SK-N-SH (cell line): ENCODE results near the gene SLC26A1. TPM values are rescaled to one million over a fixed set of nuclear protein-coding genes. Genes with fewer than 3 reads are reported as not detected.

Experiments
- CTCF ChIA-PET: fragments of 300-600, 350-600 bp; formaldehyde crosslinking; extraction: SDS; loops from one replicate; lab custom pipeline; 2021; lab: Yijun Ruan, JAX
- POLR2A ChIA-PET: fragments of 350-600 bp; sonication (Branson Sonifier 250); formaldehyde crosslinking; extraction: SDS; loops from one replicate; lab custom pipeline; 2020; ENCODE audit warnings: antibody characterized with exemption, inconsistent platforms; lab: Yijun Ruan, JAX
- DNase-seq: peaks from one replicate; pipeline ENCODE4 v3.0.0; 2012
- H2AFZ ChIP-seq: fragments of 200-600 bp; sonication (generic); 2 replicates; pipeline ENCODE4 v1.8.1; 2016; ENCODE audit warnings: antibody characterized with exemption, mild to moderate bottlenecking, low read depth
- H3F3A ChIP-seq: fragments of 200-600 bp; sonication (generic); replicated peaks from 2 replicates; pipeline ENCODE3; 2016; ENCODE audit warnings: antibody characterized with exemption, mild to moderate bottlenecking; ENCODE audit not compliant: insufficient read depth
- H3K27ac ChIP-seq, 2 experiments: fragments of 200-500 bp in 1 of 2; fragments of 200-600 bp in 1 of 2; sonication (Bioruptor generic) in 1 of 2; sonication (generic), shearing (Covaris generic) in 1 of 2; 2 replicates each; pipeline versions ENCODE4 v1.5.1 to v1.6.1; 2014 to 2016; ENCODE audit warnings: low read depth in 2 of 2, inconsistent platforms in 1 of 2, low read length in 1 of 2, mild to moderate bottlenecking in 1 of 2, mixed read lengths in 1 of 2
- H3K27me3 ChIP-seq: fragments of 200-600 bp; sonication (generic), shearing (Covaris generic); 2 replicates; pipeline ENCODE4 v1.6.1; 2016; ENCODE audit warnings: mixed run types; ENCODE audit not compliant: insufficient read depth
- H3K36me3 ChIP-seq, 2 experiments: fragments of 200-500 bp in 1 of 2; fragments of 200-600 bp in 1 of 2; sonication (Bioruptor generic) in 1 of 2; sonication (generic) in 1 of 2; replicated peaks in 1 of 2; 2 replicates each; pipeline versions ENCODE3 to v1.5.1; 2014 to 2016; ENCODE audit warnings: low read length in 1 of 2, mild to moderate bottlenecking in 1 of 2; ENCODE audit not compliant: insufficient read depth in 2 of 2, control insufficient read depth in 1 of 2
- H3K4me1 ChIP-seq, 2 experiments: fragments of 200-500 bp in 1 of 2; fragments of 200-600 bp in 1 of 2; sonication (Bioruptor generic) in 1 of 2; sonication (generic), shearing (Covaris generic) in 1 of 2; 2 replicates each; pipeline versions ENCODE4 v1.5.1 to v1.6.1; 2014 to 2016; ENCODE audit warnings: low read depth in 1 of 2, low read length in 1 of 2, mixed run types in 1 of 2; ENCODE audit not compliant: insufficient read depth in 2 of 2, control insufficient read depth in 1 of 2
- H3K4me2 ChIP-seq: fragments of 200-600 bp; sonication (generic), shearing (Covaris generic); 2 replicates; pipeline ENCODE4 v1.6.1; 2017; ENCODE audit warnings: mixed run types
- H3K4me3 ChIP-seq, 2 experiments: fragments of 200-500 bp in 1 of 2; fragments of 200-600 bp in 1 of 2; sonication (Bioruptor generic) in 1 of 2; sonication (generic), shearing (Covaris generic) in 1 of 2; 2 replicates each; pipeline versions ENCODE4 v1.5.1 to v1.8.1; 2014 to 2016; ENCODE audit warnings: low read depth in 2 of 2, inconsistent platforms in 1 of 2, low read length in 1 of 2, mild to moderate bottlenecking in 1 of 2, mixed read lengths in 1 of 2, moderate library complexity in 1 of 2
- H3K79me2 ChIP-seq: fragments of 200-600 bp; sonication (generic); 2 replicates; pipeline ENCODE4 v1.8.1; 2017; ENCODE audit warnings: mild to moderate bottlenecking; ENCODE audit not compliant: insufficient read depth
- H3K9ac ChIP-seq: fragments of 200-600 bp; sonication (generic); 2 replicates; pipeline ENCODE4 v1.6.1; 2017; ENCODE audit warnings: mixed run types
- H3K9me2 ChIP-seq: fragments of 200-600 bp; sonication (generic); 2 replicates; pipeline ENCODE4 v1.6.1; 2017; ENCODE audit warnings: mixed run types
- H3K9me3 ChIP-seq: fragments of 200-600 bp; sonication (generic); 2 replicates; pipeline ENCODE4 v1.6.1; 2017; ENCODE audit warnings: mixed run types, mild to moderate bottlenecking, moderate library complexity
- H4K20me1 ChIP-seq: fragments of 200-600 bp; sonication (generic); 2 replicates; pipeline ENCODE4 v1.6.1; 2017; ENCODE audit warnings: mild to moderate bottlenecking, mixed run types; ENCODE audit not compliant: insufficient read depth
- CHD2 ChIP-seq: fragments of 150-350 bp; IDR thresholded peaks from 2 replicates; pipeline ENCODE4 v1.6.1; 2018; ENCODE audit warnings: low read length; ENCODE audit not compliant: partially characterized antibody
- CTCF ChIP-seq: fragments of 200-600 bp; sonication (generic); IDR thresholded peaks from 2 replicates; pipeline ENCODE4 v1.6.1; 2017; ENCODE audit warnings: antibody characterized with exemption, mild to moderate bottlenecking, moderate library complexity
- ELF1 ChIP-seq: IDR thresholded peaks from 2 replicates; pipeline ENCODE4 v1.4.0; 2012
- EP300 ChIP-seq, 2 experiments: IDR thresholded peaks; 2 replicates each; pipeline versions ENCODE4 v1.4.0 to v1.6.1; 2012; ENCODE audit warnings: borderline replicate concordance in 1 of 2, low read depth in 1 of 2, low read length in 1 of 2
- EZH2phosphoT487 ChIP-seq: fragments of 200-600 bp; sonication (generic); IDR thresholded peaks from 2 replicates; pipeline ENCODE4 v1.6.1; 2017; ENCODE audit warnings: low read depth, mixed run types, mild to moderate bottlenecking, antibody characterized with exemption, moderate library complexity, borderline replicate concordance
- FOSL2 ChIP-seq: IDR thresholded peaks from 2 replicates; pipeline ENCODE4 v1.4.0; 2012; ENCODE audit warnings: low read depth, mild to moderate bottlenecking, moderate library complexity, borderline replicate concordance
- FOXJ3 ChIP-seq: sonication (generic); formaldehyde crosslinking; IDR thresholded peaks from 2 replicates; pipeline ENCODE4 v1.5.1; 2020; ENCODE audit warnings: mild to moderate bottlenecking, missing genetic modification reagents
- GATA2 ChIP-seq: sonication (generic); formaldehyde crosslinking; IDR thresholded peaks from 2 replicates; pipeline ENCODE4 v1.5.0; 2020; ENCODE audit warnings: mild to moderate bottlenecking, missing genetic modification reagents
- IRF3 ChIP-seq: fragments of 150-350 bp; IDR thresholded peaks from 2 replicates; pipeline ENCODE4 v1.6.1; 2016; ENCODE audit warnings: mild to moderate bottlenecking, low read depth, low read length
- MEF2A ChIP-seq: IDR thresholded peaks from 2 replicates; pipeline ENCODE4 v1.4.0; 2012; ENCODE audit warnings: low read depth, borderline replicate concordance
- MXI1 ChIP-seq: IDR thresholded peaks from 2 replicates; pipeline ENCODE4 v1.6.1; 2012; ENCODE audit warnings: mild to moderate bottlenecking, low read depth, low read length, improper control_type of control experiment
- NFIC ChIP-seq: IDR thresholded peaks from 2 replicates; pipeline ENCODE4 v1.4.0; 2012; ENCODE audit warnings: borderline replicate concordance
- PBX3 ChIP-seq: IDR thresholded peaks from 2 replicates; pipeline ENCODE4; 2012
- RAD21 ChIP-seq: IDR thresholded peaks from 2 replicates; pipeline ENCODE4 v1.6.1; 2012; ENCODE audit warnings: mild to moderate bottlenecking, low read length
- RFX5 ChIP-seq: IDR thresholded peaks from 2 replicates; pipeline ENCODE4 v1.6.1; 2012; ENCODE audit warnings: mild to moderate bottlenecking, improper control_type of control experiment, low read length
- SMC3 ChIP-seq: IDR thresholded peaks from 2 replicates; pipeline ENCODE4 v1.6.1; 2012; ENCODE audit warnings: low read depth, low read length, improper control_type of control experiment
- TAF1 ChIP-seq: IDR thresholded peaks from 2 replicates; pipeline ENCODE4 v1.6.1; 2012; ENCODE audit warnings: low read depth, mild to moderate bottlenecking, low read length, moderate library complexity, borderline replicate concordance
- TCF12 ChIP-seq: IDR thresholded peaks from 2 replicates; pipeline ENCODE4 v1.4.0; 2012
- ZBTB33 ChIP-seq: IDR thresholded peaks from 2 replicates; pipeline ENCODE4 v1.4.0; 2012; ENCODE audit warnings: low read depth, borderline replicate concordance
- WGBS: methylation state at CpG from one replicate; pipeline ENCODE4 v1.1.6; 2017; ENCODE audit warnings: low lambda C conversion rate; 5-methylcytosine and 5-hydroxymethylcytosine counted together
- polyA plus RNA-seq, 3 experiments: library from polyadenylated mRNA; depleted of rRNA; stranded (reverse); fragments of >200 nt; gene quantifications; 2 replicates each; pipeline ENCODE4 v1.2.3, GENCODE V29; 2012

The SLC26A1 gene
- polyA plus RNA-seq, 1 of the 3 experiments (the other 2 are of a cell fraction), result 0.05 TPM

- H3K4me1 ChIP-seq, result no peaks in the 10 kb centered on the region
- no peak for DNase-seq
- no peak for TF ChIP-seq ZBTB33
- no peak for TF ChIP-seq FOSL2
- no peak for TF ChIP-seq MXI1
- TF ChIP-seq RAD21, result no peak
- no peak for TF ChIP-seq PBX3
- TF ChIP-seq IRF3, result no peak
- no peak for TF ChIP-seq RFX5
- TF ChIP-seq MEF2A, result no peak
- no peak for TF ChIP-seq NFIC
- no peak for TF ChIP-seq EZH2phosphoT487
- TF ChIP-seq EP300 (IDR thresholded peaks at IDR 0.05; ENCODE audit: borderline replicate concordance in 1 of 2, low read depth in 1 of 2, low read length in 1 of 2), result no peak
- no peak for TF ChIP-seq TAF1
- no peak for TF ChIP-seq SMC3
- no peak for TF ChIP-seq CTCF
- no peak for TF ChIP-seq TCF12
- no peak for TF ChIP-seq ELF1
- TF ChIP-seq GATA2 (CRISPR knock-in tag), result no peak
- no peak for TF ChIP-seq FOXJ3 (CRISPR knock-in tag)
- TF ChIP-seq CHD2, result no peak
- TF ChIP-seq, all 33 proteins: peak for 0
- POLR2A ChIA-PET, result no interaction called here
- H3K9me3 ChIP-seq, result no peaks in the 10 kb centered on the region
- 67% methylated on average over 1 of the region's 9 CpGs for WGBS
- no peak overlapping the region for H3K27ac ChIP-seq
- H3K9ac ChIP-seq, result no peak overlapping the region
- no peaks in the 10 kb centered on the region for H3K36me3 ChIP-seq
- CTCF ChIA-PET, result interaction anchor here (0.8 kb wide), 1 partner anchor 9 kb away, joined by 3 read pairs; no protein-coding TSS in a partner anchor
- no peak overlapping the region for H3K4me2 ChIP-seq
- H3F3A ChIP-seq, result no peaks in the 10 kb centered on the region
- H3K27me3 ChIP-seq, result no peaks in the 10 kb centered on the region
- H3K79me2 ChIP-seq, result no peaks in the 10 kb centered on the region
- no peaks in the 10 kb centered on the region for H3K9me2 ChIP-seq
- H3K4me3 ChIP-seq, result no peak overlapping the region
- peaks cover 19% of the 10 kb centered on the region; the same call in 1 of the 2 replicates for H4K20me1 ChIP-seq
- no peak overlapping the region for H2AFZ ChIP-seq
Observed at GRCh38 chr4:1019320-1019719, 26.1 kb upstream of the SLC26A1 start.
